GM13977 (cell line): ENCODE data around the gene CAMK2D.

Experiments
- DNase-seq: peaks from one replicate; pipeline ENCODE4 v3.0.0; 2012; ENCODE audit warnings: low spot score
- CTCF ChIP-seq: IDR thresholded peaks from 2 replicates; pipeline ENCODE4 v1.5.1; 2012; ENCODE audit warnings: mild to moderate bottlenecking, control low read depth; ENCODE audit not compliant: insufficient read depth; ENCODE audit errors: extremely low read depth, missing control alignments
- in situ Hi-C: fragments of 300-500 bp; cut with MboI; formaldehyde crosslinking; loops from one replicate; pipeline ENCODE4 v1.12.0; 2022; ENCODE audit warnings: low sequenced_read_pairs, low pct_unique_long_range_greater_than_20kb, mixed read lengths, inconsistent platforms; ENCODE audit not compliant: unreplicated experiment

Gene CAMK2D

GRCh38 chr4:113617195-113617594 lies 144.3 kb downstream of the CAMK2D start:
- DNase-seq, result no peak
- no peak for TF ChIP-seq CTCF
- in situ Hi-C loops, result no loop called here

- no peak for DNase-seq
- in situ Hi-C loops, result no loop called here
- TF ChIP-seq CTCF, result no peak
These were observed 145.1 kb downstream of the CAMK2D start for GRCh38 chr4:113616443-113616842.

- no peak for DNase-seq
- TF ChIP-seq CTCF, result no peak
- in situ Hi-C loops, result no loop called here
These were observed 147.1 kb downstream of the CAMK2D start for GRCh38 chr4:113614414-113614813.

GRCh38 chr4:113613503-113613902 lies 148.0 kb downstream of the CAMK2D start:
- no peak for DNase-seq
- in situ Hi-C loops, result no loop called here

GRCh38 chr4:113610537-113610936 lies 151.0 kb downstream of the CAMK2D start:
- no peak for DNase-seq
- in situ Hi-C loops, result no loop called here
- no peak for TF ChIP-seq CTCF

More at GRCh38 chr4:113613503-113613902, 148.0 kb downstream of the CAMK2D start:
- no peak for TF ChIP-seq CTCF

- peak; percentile 29 for DNase-seq
- in situ Hi-C loops, result no loop called here
- TF ChIP-seq CTCF, result no peak
These were observed 153.5 kb downstream of the CAMK2D start for GRCh38 chr4:113607998-113608397.
